Fibroblast of skin of scalp (primary cell): ENCODE measurements around the gene RASSF1.

ENCODE experiments used
- DNase-seq: peaks from one replicate; pipeline ENCODE4 v3.0.0-alpha.2; 2013

The RASSF1 gene

DNA sequence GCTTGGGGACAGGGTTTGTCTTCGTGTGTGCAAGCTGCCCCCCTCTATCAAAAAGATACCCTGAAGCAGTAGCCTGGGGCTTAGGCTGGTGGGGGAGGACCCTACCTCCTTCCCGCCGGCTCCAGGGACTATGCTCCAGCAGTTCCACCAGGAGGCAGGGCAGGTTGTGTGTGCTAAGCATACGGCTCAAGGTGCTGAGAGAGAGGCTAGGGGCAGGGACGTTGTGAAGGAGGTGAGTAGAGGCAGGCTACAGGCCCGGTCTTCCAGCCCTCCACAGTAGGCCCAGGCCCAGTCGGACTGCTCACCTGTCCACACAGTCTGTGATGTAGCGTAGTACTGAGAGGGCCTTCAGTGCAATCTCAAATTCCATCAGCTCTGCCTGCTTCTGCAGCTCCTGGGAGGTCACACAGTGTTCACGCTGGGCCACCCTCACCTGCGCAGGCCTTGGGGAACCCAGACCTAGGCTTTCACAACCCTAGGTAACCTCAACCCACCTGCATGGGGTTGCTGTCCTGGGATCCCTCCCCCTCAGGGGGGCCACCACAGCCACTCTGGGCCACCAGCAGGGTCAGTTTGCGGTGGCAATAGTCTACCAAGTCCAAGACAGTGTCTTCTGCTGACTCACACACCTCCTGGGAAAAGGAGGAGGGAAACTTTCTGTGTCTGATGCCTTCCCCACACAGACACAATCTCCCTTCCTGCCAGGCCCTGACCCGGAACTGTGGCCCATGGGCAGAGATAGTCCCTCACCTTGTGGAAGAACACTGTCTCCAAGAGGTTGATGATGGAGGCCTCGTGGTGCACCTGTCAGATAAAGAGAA is 2.4 kb upstream of the RASSF1 start:
- DNase-seq, result no peak

DNA sequence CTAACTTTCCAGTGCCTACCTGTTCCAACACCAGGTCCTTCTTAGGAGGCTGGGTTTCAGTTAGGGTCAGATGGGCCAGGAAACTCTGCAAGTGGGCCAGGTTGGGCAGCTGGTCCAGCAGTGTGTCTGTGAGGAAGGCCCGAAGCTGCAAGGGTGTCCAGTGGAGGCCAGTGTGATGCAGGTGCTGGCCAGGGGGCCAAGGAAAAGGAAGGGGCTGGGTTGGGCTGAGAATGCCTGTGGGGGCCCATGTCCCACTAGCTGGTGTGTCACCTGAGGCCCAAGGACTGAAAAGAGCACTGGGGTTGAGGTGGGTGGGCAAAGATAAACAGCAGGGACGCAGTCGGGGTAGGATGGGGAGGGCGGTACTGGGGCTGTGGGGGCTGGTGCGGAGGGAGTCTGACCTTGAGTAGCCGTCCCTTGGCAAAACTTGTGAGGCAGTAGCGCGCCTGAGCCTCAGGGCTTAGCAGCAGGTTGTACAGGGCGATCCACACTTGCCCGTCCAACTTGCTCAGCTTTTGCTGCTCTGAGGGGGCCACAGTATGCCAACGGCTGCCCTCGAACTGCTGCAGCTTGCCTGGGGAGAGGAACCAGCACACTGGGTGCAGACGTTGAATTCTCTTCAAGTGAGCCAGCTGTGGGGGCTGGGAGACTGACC is 1.5 kb upstream of the RASSF1 start:
- no peak for DNase-seq

DNA sequence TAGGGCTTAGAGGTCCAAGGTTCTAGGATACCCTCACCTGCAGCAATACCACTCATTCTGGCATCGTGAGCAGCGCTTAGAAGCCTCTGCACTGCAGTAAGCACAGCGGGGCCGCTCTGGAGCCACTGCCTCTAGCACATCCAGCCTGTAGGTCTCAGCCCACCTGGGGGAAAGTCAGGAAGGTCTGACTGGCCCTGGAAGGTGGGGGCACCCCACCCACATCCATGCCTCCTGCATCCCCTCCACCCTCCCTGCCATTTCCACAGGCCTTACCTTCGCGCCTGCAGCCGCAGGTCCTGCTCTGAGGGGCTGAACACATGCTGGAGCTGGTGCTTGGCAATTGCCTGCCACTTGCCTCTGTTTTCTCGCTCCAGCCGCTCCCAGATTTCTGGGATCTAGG is 901 bp upstream of the RASSF1 start:
- no peak for DNase-seq

DNA sequence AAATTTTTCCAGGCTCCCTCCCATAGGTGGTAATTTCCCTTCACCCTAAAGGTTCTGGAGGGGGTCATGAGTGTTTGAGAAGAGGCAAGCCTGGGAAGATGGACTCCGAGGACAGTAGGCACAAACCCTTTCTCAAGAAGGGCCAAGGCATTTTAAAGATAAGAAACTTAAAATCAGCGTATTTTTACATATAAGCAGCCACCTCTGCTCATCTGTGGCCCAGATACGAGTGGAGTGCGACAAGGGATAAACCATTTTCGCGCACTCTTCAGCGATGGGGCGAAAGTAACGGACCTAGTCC is 539 bp downstream of the RASSF1 start:
- no peak for DNase-seq

DNA sequence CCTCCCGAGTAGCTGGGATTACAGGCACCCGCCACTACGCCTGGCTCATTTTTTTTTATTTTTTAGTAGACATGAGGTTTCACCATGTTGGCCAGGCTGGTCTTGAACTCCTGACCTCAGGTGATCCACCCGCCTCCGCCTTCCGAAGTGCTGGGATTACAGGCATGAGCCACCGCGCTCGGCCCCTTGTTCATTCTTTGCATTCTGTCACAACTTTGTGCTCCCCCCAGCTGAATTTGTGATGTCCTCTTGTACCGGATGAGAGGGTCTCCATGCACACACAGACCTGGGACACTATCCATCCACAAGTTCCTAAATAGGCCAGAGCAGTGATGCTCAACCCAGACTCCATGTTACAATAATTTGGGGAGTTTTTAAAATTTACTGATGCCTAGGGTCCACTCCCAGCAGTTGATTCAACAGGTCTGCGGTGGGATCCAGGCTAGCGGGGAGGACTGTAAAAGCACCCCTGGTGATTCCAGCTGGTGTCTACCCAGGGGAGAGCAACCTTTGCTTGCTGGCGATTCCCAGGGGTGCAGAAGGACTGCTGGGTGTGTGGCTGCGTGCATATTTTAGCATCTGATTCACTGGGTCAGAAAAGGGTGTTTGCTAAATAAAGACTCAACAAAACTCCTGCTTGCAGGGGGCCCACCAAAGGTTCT is 1.0 kb downstream of the RASSF1 start:
- peak; percentile 61 for DNase-seq

DNA sequence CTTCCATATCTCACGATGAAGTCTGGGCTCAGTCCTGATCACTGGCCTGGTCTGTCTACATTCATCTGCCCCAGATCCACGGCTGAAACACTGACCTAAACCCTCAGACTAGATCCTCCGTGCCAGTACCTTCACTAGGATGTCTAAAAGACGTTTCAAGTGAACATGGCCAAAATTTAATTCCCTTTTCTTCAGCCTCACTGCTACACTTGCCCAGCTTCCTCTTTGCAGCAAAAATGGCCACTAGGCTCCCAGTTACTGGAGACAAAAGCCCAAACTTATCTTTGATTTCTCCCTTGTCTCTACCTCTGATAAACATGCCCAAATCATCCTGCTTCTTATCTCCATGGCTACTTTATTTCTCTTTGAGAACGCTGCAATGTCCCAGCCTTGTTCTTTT is 1.7 kb downstream of the RASSF1 start:
- DNase-seq, result no peak

DNA sequence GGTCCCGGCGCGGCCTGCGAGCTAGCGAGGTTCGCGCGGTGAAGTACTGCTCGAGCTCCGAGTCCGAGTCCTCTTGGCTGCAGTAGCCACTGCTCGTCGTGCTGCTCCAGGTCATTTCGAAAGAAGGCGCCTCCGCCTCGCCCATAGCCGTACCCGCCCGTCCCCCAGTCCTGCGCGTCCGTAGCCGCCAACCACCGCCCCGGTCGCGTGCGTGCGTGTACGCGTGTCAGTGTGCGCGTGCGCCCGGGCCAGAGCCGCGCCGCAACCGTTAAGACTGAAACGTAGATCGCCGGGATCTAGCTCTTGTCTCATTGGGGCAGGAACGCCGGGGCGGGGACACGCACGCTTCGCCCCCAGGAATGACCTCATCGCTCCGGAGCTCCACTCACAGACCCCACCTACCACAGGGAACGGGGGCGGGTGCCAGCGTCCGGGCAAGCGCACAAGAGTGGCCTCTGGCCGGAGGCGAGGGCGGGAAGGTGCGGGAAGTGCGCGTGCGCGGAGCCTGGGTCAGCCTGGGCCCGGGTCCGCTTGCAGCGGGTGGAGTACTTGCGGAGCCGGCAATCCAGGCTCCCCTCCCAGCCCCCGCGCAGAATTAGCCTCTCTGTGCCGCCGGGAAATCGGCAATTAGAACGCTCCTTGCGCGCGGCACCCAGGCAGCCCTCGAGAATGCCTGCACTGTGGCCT is 3.3 kb downstream of the RASSF1 start:
- peak; percentile 99 for DNase-seq

DNA sequence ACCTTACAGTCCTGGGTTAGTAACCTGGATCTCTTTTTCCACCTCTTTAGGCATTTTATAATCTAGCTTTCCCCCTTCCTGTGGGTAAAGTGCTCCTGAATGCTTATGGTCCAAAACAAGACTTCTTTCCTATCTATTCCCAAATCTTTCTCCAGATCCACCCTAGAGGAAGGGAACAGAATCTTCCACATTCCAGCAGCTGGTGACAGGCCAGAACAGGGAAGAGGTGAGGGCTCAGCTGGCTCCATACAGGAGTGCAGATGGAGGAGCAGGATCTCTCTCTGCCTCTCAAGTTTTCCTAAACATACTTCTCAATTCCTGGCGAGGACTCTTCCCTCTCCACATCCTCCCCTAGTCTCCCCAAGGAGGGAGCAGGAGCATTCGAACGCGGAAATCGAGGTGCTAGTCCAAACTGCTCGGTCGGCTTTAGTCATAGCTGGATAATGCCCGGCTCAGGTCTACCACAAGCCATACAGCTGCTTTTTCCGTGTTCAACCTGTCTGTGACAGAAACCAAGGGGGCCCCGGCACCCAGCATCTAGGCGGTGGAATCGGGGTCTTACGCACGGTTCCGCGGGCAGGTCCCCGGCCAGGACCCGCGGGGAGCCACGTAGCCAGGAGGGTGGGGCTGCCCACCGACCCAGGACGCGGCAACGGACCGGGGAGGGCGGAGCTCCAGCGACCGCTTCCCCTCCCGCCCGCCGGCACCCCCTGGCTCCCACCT is 4.0 kb downstream of the RASSF1 start:
- DNase-seq, result peak; percentile 23

DNA sequence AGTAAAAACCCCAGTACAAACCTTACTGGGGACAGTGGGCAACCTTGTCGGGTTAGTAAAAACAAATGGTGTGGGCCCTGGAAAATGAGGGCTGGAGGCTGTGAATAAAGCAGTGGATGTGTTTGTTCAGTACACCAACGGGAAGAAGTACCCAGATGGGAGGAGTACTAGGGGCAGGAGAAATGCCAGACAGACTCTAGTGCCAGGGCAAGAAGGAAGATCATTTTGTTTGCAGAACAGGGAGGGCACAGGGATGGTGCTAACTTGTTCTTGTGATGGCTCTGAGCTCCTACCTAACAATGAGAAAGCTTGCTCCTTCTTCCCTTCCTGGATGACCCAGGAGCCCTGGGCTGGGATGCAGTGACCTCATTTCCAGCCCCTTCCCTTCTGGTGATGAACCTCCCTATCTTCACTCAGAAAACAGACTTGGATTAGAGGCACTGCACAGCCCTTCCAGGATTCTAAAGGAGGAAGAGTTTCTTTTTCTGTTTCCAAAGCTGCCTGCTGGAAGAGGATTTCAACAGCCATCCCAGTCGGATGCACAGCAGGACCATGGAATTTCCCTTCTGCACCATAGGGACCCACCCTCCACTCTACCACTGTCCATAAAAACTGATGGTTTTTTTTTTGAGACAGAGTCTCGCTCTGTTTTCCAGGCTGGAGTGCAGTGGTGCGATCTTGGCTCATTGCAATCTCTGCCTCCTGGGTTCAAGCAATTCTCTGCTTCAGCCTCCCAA is 6.1 kb downstream of the RASSF1 start:
- no peak for DNase-seq

DNA sequence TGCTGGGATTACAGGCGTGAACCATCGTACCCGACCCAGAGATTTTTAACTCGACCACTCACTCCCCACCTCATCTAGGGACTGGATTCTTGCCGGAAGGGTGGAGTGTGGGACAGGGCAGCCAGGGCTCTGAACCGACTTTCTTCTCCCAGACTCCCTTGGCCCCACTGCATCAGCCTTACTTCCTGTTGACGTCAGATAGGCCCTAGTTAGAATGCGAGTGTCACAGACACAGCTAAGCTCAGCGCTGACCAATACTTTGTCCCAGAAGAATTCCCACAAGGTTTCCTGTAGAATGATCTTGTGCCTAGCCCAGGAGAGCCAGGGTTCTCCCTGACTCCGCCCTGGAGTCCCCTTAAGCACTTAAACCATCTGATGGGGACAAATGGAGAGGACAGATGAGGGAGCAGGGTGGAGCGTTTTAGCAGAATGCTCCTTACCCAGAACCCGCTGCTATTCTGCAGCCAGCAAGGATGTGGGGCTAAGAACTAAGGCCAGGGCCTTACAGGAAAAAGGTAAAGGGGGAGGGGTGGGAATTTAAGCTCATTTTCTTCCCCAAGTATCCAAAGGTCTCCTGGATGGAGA is 6.8 kb downstream of the RASSF1 start:
- no peak for DNase-seq

DNA sequence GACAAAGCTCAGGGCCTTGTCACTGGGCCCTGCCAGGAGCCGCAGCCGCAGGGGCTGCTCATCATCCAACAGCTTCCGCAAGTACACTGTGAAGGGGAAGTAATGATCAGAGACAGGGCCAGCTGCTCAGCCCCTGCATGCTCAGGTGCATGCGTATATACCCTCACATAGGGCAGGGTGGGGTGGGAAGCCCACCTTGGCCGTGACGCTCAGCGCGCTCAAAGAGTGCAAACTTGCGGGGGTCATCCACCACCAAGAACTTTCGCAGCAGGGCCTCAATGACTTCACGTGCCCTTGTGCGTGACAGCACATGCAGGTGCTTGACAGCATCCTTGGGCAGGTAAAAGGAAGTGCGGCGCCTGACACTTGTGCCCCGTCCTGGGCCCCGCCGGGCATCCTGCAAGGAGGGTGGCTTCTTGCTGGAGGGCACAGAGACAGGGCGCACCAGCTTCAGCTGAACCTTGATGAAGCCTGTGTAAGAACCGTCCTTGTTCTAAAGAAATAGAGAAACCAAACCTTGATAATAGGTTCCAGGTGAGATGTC is 9.2 kb downstream of the RASSF1 start:
- DNase-seq, result no peak

DNA sequence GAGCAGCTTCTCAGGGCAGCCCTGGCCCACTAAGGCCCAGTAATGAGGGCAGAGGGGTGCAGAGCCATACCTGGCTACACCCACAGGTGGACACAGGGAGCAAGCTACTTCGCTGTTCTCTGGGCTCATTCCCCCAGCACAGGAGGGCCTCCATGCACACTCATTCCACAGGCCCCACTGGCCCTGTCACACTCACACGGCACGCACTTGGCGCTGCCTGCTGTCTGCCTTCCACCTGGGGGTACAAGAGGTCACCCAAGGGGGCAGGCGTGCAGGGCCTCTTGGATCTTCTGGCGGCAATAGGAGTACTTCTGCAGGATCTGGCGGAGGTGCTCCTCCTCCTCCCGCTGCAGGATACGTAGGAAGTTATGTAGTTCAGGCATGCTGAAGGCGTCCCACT is 10.3 kb downstream of the RASSF1 start:
- DNase-seq, result no peak

DNA sequence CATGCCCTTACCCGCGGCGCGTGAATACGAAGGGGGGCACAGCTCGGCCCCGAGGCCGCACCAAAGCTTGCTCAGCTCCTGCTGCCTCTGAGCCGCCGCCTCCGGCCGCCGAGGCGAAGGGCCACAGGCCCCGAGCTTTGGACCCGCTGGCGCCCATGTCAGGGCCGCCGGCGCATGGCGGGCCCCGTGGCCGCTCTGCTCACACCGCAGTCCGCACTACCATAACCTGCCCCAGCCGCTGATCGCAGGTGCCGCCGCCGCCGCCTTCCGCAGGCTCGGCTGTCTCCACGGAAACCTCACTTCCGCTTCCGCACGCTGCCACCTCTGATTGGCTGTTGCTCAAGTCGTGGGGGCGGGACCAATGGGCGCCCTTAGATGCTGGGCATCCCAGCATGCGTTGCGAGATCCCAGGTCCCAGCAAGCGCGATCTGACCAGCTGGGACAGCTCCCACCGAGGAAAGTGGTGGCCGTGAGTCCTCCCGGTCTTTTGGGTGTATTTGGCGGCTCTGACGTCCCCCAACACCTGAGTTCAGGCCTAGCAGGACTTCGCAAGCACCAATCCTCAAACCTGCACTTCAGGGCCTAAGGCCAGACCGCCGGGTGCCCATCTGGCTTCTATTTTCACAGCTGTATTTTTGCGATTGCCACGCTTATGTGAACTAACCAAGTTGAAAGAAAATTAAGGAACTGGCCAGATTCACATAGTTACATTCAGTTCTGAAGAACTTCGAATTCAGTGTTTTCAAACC is 12.5 kb downstream of the RASSF1 start, which contains the start of gene TUSC2:
Gene TUSC2, minus strand, starts transcription at position 281 of the 749 bp plus-strand sequence. Its CDS starts 124 bp downstream, at position 157.
- peak; percentile 95 for DNase-seq

DNA sequence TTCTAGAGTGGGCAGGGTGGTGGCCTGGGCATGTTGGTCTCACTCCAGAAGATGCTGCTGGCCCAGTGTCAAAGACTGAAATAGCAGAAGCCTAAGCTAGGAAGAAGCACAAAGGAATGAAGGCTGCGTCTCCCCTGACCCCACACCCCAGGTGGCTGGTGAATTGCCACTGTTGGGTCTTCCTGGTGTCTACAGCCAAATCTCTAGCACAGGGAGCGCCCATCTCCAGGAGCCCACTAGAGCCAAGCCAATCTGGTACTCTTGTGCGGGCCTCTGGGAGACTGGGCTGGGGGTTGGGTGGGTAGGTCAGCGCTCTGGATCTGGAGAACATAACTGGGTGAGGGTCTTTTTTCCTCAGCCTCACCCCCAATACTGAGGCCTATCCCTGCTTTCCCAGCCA is 13.5 kb downstream of the RASSF1 start:
- no peak for DNase-seq

DNA sequence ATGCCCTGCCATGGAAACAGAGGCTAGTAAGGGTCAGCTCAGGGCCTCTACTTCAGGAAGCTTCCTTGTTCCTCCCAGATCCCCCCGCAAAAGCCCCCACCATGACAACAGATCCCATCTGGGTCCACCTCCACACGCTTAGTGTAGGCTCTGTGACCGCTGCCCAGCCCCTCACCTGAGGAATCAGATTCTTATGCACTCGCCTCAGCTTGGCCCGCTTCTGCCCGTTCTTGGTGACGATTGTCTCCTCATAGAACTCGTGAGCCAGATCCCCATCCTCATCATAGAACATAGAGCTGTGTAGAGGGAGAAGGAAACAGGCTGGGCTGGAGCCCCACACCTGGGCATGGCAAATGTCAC is 14.5 kb downstream of the RASSF1 start:
- no peak for DNase-seq

DNA sequence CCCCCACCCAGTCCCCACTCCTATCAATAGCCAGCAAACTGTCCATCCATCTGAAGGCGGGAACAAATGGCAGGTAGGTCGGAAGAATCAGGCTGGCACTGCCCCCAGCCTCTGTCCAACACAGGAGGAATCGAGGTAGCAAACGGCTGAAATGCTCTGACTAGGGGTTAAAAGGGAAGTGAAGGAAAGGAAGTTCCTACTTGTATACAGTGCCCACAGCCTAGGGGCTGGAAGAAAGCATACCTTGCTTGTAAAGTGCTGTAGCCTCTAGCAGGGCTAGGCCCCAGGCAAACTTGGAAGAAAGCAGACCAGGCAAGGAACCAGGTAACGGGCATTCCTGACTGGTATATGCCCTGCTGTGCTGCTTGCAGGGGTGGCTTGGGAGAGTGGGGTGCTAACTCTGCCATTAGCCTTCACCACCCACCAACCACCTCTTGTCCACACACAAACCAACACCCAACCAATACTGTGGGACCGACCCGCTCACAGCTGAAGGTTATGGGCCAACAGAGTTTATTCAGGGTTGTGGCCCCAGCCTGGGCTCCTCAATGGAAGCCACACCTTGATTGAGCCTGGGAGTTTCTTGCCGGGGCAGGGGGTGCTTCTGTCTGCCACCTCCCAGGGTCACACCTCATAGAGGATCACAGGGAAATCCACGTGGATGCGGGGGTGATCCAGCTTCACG is 15.0 kb downstream of the RASSF1 start:
- DNase-seq, result no peak

DNA sequence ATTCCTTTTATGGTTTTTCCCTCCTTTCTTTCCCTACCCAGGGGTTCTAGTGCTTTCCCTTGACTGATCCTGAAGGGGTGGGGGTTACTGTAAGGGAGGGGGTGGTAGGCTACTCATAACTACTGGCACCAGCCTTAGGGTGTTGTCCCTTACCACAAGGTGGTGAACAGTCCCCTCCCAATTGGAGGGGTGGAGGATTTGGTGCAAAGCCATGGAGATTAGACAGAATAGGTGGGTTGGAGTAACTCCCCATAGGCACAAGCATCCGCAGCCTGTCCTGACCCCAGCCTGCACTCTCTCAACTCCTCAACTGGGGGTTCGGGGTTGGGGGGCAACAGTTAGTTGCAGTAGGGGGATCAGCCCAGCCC is 15.5 kb downstream of the RASSF1 start:
- DNase-seq, result no peak

DNA sequence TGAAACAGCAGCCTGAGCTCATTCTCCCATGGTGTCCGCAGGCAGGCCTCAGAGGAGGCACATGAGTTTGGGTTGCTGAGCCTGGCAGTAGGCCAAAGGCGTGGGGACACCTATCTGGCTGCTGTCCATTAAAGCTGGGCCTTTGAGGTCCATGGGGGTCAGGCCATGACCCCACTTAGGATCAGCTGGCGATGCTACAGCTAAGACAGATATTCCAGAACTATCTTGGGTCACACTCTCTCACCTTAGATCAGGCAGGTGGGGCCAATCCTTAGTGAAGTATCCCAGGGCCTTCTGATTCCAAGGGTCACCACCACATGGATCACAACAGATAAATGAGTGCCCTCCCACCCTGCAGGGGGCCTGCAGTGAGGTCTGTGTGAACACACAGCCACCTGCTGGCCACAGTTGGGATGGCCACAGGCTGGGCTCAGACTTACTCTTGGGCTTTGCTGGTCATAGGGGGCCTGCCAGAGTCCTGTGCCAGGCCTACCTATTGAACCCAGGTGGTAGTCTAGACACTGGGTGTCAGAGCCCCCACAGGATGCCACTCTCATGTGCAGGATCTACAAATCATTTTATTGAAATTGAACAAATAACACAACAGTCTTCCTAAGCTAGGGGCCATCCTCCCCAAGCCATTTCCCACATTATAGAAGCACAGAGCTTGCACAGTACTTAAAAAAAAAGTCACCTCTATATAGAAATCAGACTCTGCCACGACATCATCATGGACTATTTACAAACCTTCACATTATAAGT is 16.1 kb downstream of the RASSF1 start:
- peak; percentile 78 for DNase-seq

DNA sequence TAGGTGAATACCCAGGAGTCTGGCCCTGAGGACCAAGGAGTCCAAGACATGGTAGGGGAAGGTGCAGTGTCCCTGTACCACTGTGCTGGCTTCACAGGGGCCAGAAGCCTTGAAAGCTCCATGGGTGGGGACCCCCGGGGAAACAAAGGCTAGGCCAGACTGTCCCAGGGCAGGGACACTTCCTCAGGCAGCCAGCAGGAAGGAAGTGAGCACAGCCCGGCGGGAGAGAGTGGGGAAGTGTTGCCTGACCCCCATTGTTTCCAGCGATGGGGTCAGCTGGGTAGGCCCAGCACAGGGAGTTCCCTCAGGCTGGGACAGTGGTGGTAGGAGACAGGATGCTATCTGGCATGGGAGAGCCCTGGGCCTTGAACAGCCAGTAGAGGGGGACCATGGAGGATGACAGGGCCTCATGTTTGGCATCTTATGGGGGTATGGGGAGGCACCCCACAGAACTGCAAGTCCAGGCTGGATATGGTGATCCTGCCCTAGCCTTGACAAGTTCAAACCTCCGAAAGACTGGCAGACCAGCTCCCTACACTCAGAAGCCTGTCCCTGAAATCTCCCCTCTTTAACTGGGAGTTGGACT is 16.9 kb downstream of the RASSF1 start:
- no peak for DNase-seq
